ENCODE data around the gene IGF2.

GRCh38 chr11:2092464-2092910 lies 46.7 kb downstream of the IGF2 start:
- no peak for TF ChIP-seq CTCF (IDR thresholded peaks at IDR 0.05)
- no peak for TF ChIP-seq ZFX (IDR thresholded peaks at IDR 0.05; ENCODE audit: borderline replicate concordance)

Measured in 22Rv1 (cell line).